ENCODE results near the gene KHK. TPM values are rescaled to one million over a fixed set of nuclear protein-coding genes. Genes with fewer than 3 reads are reported as not detected.

Gene KHK
- polyA plus RNA-seq, 1 donor (not counting 4 experiments of a cell fraction or from before 2014, with no cell fraction given), result 0.21 TPM

DNA sequence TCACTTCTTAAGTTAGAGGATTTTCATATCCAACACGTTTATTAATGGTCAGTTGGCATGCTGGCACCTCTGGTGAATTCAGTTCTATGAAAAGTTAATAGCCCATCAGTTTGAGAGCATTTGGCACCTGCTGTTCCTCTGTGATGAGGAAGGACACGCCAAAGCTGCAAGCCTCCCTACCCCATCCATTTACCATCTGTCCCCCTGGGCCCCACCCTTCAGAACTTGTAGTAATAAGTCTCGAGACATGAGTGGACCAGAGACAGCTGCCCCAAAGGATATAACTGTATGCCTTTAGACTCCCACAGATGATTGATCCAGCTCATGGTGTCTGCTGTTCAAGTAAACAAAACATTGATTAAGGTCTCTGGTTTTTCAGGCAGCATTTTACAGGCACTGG, 21.4 kb upstream of the KHK start:
- Histone ChIP-seq H3K9me1 (ENCODE audit: control insufficient read depth, extremely low read depth, insufficient read depth, low read length) (peaks cover 2% of the 10 kb centered on the region), H3K36me3 (ENCODE audit: control insufficient read depth in 2 of 2, extremely low read depth in 1 of 2, insufficient read depth in 2 of 2, low read length in 2 of 2) (peaks cover 15 to 29% of the 10 kb centered on the region in 2 experiments), H3K27me3 (ENCODE audit: control insufficient read depth, extremely low read depth, insufficient read depth, low read length) (no peaks in the 10 kb centered on the region), H3K27ac (ENCODE audit: control insufficient read depth, insufficient read depth, low read length) (no peak overlapping the region), H3K4me2 (ENCODE audit: control insufficient read depth, extremely low read depth, insufficient read depth, low read depth, low read length) (no peak overlapping the region), H3K4me1 (ENCODE audit: control insufficient read depth, extremely low read depth, insufficient read depth, low read length) (peaks cover 6% of the 10 kb centered on the region), H3K79me2 (ENCODE audit: control insufficient read depth, insufficient read depth, low read length) (peaks cover 21% of the 10 kb centered on the region), H4K20me1 (ENCODE audit: control insufficient read depth, extremely low read depth, insufficient read depth, low read length) (no peaks in the 10 kb centered on the region), H3K4me3 (ENCODE audit: control insufficient read depth in 2 of 3, extremely low read depth in 1 of 3, insufficient read depth in 2 of 3, low read depth in 1 of 3, low read length in 3 of 3) (no peak overlapping the region), H2AFZ (ENCODE audit: control insufficient read depth, low read length) (no peak overlapping the region), H3K9me3 (ENCODE audit: control insufficient read depth, low read depth, low read length) (no peaks in the 10 kb centered on the region), H3K9ac (ENCODE audit: control insufficient read depth, extremely low read depth, insufficient read depth, low read length) (no peak overlapping the region)
- DNase-seq (ENCODE audit: low read depth, low spot score), result no peak
- FAIRE-seq, result no peak
- dilution Hi-C loops (cut with MboI; ENCODE audit: extremely low pct_ligation_motif_present, low sequenced_read_pairs), result no loop called here
- TF ChIP-seq, protein P1, sequence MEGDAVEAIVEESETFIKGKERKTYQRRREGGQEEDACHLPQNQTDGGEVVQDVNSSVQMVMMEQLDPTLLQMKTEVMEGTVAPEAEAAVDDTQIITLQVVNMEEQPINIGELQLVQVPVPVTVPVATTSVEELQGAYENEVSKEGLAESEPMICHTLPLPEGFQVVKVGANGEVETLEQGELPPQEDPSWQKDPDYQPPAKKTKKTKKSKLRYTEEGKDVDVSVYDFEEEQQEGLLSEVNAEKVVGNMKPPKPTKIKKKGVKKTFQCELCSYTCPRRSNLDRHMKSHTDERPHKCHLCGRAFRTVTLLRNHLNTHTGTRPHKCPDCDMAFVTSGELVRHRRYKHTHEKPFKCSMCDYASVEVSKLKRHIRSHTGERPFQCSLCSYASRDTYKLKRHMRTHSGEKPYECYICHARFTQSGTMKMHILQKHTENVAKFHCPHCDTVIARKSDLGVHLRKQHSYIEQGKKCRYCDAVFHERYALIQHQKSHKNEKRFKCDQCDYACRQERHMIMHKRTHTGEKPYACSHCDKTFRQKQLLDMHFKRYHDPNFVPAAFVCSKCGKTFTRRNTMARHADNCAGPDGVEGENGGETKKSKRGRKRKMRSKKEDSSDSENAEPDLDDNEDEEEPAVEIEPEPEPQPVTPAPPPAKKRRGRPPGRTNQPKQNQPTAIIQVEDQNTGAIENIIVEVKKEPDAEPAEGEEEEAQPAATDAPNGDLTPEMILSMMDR (optimal IDR thresholded peaks at IDR 0.05 in 1 of 3, IDR thresholded peaks at IDR 0.05 in 1 of 3, conservative IDR thresholded peaks at IDR 0.05 in 1 of 3; ENCODE audit: extremely low read depth in 1 of 3, insufficient read depth in 2 of 3, low read length in 3 of 3), result no peak
- TF ChIP-seq EZH2 (IDR thresholded peaks at IDR 0.05; ENCODE audit: low read length), result no peak

DNA sequence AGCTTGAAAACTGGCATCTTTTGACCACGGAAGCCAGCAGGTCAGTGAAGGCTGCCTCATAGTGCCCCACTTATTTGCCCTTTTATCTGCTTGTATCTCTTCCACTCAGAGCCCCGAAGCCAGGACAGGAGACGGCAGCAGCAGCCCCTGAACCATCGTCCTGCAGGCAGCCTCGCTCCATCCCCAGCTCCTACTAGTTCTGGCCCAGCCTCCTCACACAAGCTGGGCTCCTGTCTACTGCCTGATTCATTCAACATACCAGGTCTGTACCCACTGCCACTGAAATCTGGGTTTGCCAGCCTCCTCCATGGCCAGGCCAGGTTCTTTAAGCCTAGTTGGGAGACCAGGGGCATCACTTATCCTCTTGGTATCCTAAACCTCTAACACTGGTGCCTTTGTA, 19.2 kb upstream of the KHK start:
- TF ChIP-seq EZH2 (IDR thresholded peaks at IDR 0.05; ENCODE audit: low read length), result no peak
- TF ChIP-seq, protein P1 (optimal IDR thresholded peaks at IDR 0.05 in 1 of 3, IDR thresholded peaks at IDR 0.05 in 1 of 3, conservative IDR thresholded peaks at IDR 0.05 in 1 of 3; ENCODE audit: extremely low read depth in 1 of 3, insufficient read depth in 2 of 3, low read length in 3 of 3), result no peak
- H3K4me3 ChIP-seq (ENCODE audit: control insufficient read depth in 2 of 3, extremely low read depth in 1 of 3, insufficient read depth in 2 of 3, low read depth in 1 of 3, low read length in 3 of 3), result no peak overlapping the region
- H3K27me3 ChIP-seq (ENCODE audit: control insufficient read depth, extremely low read depth, insufficient read depth, low read length), result no peaks in the 10 kb centered on the region
- H2AFZ ChIP-seq (ENCODE audit: control insufficient read depth, low read length), result no peak overlapping the region
- peaks cover 34% of the 10 kb centered on the region for H3K79me2 ChIP-seq (ENCODE audit: control insufficient read depth, insufficient read depth, low read length)
- H3K27ac ChIP-seq (ENCODE audit: control insufficient read depth, insufficient read depth, low read length), result no peak overlapping the region
- dilution Hi-C loops (cut with MboI; ENCODE audit: extremely low pct_ligation_motif_present, low sequenced_read_pairs), result no loop called here
- H3K9me3 ChIP-seq (ENCODE audit: control insufficient read depth, low read depth, low read length), result no peaks in the 10 kb centered on the region
- peaks cover 13 to 27% of the 10 kb centered on the region in 2 experiments for H3K36me3 ChIP-seq (ENCODE audit: control insufficient read depth in 2 of 2, extremely low read depth in 1 of 2, insufficient read depth in 2 of 2, low read length in 2 of 2)
- no peak overlapping the region for H3K9ac ChIP-seq (ENCODE audit: control insufficient read depth, extremely low read depth, insufficient read depth, low read length)
- no peaks in the 10 kb centered on the region for H4K20me1 ChIP-seq (ENCODE audit: control insufficient read depth, extremely low read depth, insufficient read depth, low read length)
- FAIRE-seq, result no peak
- H3K9me1 ChIP-seq (ENCODE audit: control insufficient read depth, extremely low read depth, insufficient read depth, low read length), result peaks cover 2% of the 10 kb centered on the region
- no peak for DNase-seq (ENCODE audit: low read depth, low spot score)
- peaks cover 17% of the 10 kb centered on the region for H3K4me1 ChIP-seq (ENCODE audit: control insufficient read depth, extremely low read depth, insufficient read depth, low read length)
- H3K4me2 ChIP-seq (ENCODE audit: control insufficient read depth, extremely low read depth, insufficient read depth, low read depth, low read length), result no peak overlapping the region

All from keratinocyte (primary cell).